SIG-M5 (cell line): ENCODE measurements around the gene QPRT.
"Not testable (repeated sequence)": the region's sequence is repeated elsewhere in the genome, so short reads cannot be mapped to it uniquely, and the experiment has no call there.

ENCODE experiments used
- DNase-seq: peaks from one replicate; lab custom pipeline; 2025; lab: John Stamatoyannopoulos, UW

Gene QPRT

GRCh38 chr16:29678691-29679267, at the start of gene QPRT:
Gene QPRT (plus strand): TSS chr16:29679180. CDS start chr16:29679198, 18 bp downstream.
- DNase-seq = no peak

- DNase-seq = not testable (repeated sequence)
These were observed 49.7 kb upstream of the QPRT start for GRCh38 chr16:29629318-29629717.

DNA sequence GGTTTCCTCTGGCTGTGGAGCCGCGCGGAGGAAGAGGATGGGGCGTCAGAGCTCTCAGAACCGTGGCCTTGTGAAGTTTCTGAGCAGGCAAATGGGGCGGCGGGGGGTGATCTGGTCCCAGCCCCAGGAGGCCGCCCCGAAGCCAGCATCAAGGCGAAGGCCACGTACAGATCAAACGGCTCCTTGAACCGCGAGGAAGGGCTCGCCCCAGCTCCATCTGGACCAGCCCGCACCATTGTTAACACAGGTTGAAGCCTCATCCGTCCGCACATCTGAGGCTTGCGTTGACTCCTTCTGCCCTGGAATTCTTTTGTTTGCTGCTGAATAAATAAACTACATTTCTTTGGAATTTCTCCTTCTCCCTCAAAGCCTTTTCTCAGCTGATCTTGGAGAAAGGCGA, 47.3 kb upstream of the QPRT start:
- DNase-seq = not testable (repeated sequence)

- DNase-seq = not testable (repeated sequence)
These were observed 43.1 kb upstream of the QPRT start for GRCh38 chr16:29635902-29636301.

DNA sequence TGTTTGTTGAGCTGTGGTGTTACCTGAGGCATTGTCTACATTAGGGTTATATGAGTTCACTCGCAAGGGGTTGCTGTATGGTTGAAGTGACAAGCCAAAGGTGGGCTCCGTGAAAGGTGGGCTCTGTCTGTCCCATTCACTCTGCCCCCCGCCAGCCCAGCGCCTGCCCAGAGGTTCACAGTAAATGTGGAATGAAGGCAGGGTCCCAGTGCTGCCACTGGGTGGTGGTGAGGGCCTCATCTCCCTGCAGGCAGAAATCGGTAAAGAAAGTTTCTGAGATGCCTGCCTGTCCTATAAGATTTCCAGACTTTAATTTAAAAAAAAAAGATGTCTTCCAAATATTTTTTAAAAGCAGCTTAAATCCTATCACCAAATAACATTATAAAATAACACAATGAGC, 42.6 kb upstream of the QPRT start:
- not testable (repeated sequence) for DNase-seq

DNA sequence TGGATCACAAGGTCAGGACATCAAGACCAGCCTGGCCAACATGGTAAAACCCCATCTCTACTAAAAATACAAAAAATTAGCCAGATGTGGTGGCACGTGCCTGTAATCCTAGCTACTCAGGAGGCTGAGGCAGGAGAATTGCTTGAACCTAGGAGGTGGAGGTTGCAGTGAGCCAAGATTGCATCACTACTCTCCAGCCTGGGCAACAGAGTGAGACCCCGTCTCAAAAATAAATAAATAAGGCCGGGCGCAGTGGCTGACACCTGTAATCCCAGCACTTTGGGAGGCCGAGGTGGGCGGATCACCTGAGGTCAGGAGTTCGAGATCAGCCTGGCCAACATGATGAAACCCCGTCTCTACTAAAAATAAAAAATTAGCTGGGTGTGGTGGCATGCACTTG, 40.2 kb upstream of the QPRT start:
- not testable (repeated sequence) for DNase-seq

DNA sequence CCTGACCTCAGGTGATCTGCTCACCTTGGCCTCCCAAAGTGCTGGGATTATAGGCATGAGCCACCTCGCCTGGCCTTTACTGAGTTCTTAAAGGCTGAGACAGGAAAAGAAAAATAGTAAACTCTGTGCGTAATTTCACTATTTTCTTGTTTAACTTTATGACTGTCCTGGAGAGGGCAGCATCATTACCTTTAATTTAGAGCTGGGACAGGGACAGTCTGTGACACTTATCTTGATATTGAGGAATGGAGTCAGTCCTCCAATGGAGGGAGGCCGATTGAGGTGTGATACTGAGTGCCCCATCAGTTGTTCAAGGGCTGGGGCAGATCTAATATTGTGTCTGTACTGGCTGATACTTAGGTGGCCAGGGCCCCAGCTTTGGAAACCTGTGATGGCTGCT, 37.4 kb upstream of the QPRT start:
- no peak for DNase-seq

- DNase-seq = no peak
These were observed 35.4 kb upstream of the QPRT start for GRCh38 chr16:29643596-29643995.

GRCh38 chr16:29644338-29644857, 34.6 kb upstream of the QPRT start:
- DNase-seq = no peak

- no peak for DNase-seq
These were observed 33.8 kb upstream of the QPRT start for GRCh38 chr16:29644973-29645693.

- no peak for DNase-seq
These were observed 33.2 kb upstream of the QPRT start for GRCh38 chr16:29645694-29646187.

- DNase-seq = no peak
These were observed 32.0 kb upstream of the QPRT start for GRCh38 chr16:29646947-29647346.

DNA sequence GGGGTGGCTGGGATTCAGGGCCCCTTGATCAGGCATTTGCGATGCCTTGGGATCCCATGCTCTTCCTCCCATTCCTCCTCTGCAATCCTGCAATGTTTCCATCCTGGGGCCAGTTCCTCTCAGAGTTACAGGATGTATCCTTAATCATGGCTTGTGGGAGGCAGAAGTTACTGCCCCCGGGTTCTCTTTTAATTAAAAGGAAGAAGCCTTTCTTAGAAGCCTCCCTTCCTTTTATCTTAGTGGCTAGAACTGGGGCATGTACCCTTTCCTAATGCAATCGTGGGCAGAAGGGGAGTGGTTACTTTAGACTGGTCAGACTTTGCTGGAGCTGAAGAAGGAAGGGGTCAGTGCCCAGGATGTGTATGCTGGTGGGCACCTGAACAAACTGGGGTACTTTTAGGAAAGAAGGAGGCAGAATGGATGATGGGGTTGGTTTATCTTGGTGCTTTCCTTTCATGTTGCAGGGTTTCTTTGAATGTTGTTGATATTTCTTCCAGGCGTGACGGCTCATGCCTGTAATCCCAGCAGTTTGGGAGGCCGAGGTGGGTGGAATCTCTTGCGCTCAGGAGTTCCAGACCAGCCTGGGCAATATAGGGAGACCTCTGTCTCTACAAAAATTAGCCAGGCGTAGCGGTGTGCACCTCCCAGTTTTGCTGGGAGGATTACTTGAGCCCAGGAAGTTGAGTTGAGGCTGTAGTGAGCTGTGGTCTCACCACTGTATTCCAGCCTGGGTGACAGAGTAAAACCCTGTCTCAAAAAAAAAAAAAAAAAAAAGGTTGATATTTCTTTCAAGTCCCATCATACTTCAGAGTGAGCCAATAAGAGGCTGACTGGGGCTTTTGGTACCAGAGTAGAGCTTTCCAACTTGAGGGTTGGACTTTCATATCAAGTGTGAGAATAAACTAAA, 29.1 kb upstream of the QPRT start:
- no peak for DNase-seq

DNA sequence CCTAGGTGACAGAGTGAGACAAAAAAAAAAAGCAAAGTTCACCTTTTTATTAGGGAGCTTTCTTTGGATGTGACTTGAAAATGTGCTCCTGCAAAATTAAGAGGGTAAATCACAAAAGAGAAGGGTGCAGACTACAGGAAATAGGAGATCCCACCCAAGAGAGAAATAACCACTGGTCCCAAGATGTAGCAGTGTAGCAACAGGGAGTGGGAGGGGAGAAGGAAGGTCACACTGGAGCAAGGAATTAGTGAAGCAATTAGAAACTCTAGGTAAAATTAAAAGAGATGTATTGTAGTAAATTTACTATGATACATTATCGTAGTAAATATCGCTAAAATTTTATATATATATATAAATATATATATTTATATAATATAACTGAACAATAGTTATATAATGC, 28.2 kb upstream of the QPRT start:
- no peak for DNase-seq

GRCh38 chr16:29651774-29652349, 27.1 kb upstream of the QPRT start:
- DNase-seq = no peak

- DNase-seq = no peak
These were observed 25.5 kb upstream of the QPRT start for GRCh38 chr16:29653471-29653870.

GRCh38 chr16:29653890-29654289, 25.1 kb upstream of the QPRT start:
- not testable (repeated sequence) for DNase-seq

DNA sequence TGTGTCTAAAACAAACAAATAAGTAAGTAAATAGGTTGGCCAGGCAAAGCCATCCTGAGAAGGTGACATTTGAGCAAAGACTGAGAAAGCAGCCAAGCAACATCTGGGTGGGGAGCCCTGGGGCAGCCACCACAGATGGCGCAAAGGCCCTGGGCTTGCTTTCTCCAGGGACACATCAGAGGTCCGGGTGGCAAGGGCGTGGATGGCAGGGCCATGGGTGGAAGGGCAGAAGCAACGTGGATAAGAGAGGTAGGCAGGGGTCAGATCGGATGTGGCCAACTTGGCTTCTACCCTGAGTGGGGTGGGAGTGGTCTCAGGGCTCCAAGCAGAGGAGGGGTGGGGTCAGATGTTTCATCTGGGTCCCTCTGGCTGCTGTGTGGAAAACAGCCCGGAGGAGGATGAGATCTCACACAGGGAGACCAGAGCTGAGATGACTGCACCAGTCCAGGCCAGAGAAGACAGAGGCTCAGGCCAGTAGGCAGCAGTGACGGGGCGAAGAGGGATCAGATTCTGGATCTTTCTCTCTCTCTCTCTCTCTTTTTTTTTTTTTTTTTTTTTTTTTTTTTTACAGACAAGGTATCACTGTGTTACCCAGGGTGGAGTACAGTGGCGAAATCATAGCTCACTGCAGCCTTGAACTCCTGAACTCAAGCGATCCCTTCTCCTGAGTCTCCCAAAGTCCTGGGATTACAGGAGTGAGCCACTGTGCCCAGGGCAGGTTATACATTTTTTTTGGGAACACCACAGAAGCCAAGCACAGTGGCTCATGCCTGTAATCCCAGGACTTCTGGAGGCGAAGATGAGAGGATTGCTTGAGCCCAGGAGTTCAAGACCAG, 22.1 kb upstream of the QPRT start:
- no peak for DNase-seq

- DNase-seq = no peak
These were observed 20.3 kb upstream of the QPRT start for GRCh38 chr16:29658705-29659104.

DNA sequence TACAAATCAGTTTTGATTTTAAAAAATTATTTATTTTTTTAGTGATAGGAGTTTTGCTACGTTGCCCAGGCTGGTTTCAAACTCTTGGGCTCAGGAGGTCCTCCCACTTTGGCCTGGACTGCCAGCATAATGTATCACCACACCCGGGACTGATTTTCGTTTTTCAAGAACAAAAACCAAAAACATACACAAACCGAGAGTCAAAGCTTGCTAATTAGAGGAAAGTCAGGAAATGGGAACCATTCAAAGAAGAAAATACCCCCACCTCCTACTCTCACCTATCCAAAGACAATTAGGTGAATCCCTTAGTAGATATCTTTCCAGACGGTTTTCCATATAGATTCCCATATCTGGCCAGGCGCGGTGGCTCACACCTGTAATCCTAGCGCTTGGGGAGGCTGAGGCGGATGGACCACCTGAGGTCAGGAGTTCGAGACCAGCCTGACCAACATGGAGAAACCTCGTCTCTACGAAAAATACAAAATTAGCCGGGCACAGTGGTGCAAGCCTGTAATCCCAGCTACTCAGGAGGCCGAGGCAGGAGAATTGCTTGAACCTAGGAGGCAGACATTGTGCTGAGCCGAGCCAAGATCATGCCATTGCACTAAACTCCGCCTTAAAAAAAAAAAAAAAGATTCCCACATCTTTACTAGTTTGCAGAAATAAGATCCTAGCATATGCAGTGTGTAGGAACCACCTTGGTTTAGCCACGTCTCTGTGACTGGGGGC, 16.8 kb upstream of the QPRT start:
- no peak for DNase-seq

- DNase-seq = no peak
These were observed 16.3 kb upstream of the QPRT start for GRCh38 chr16:29662729-29663015.
